H1 (cell line): ENCODE results near the gene TAF1B. TPM values are rescaled to one million over a fixed set of nuclear protein-coding genes. Genes with fewer than 3 reads are reported as not detected.

Experiments
- CTCF ChIA-PET: fragments of 300-600 bp; sonication (Branson Sonifier 250); formaldehyde crosslinking; loops from one replicate; lab custom pipeline; 2021; ENCODE audit not compliant: partially characterized antibody; lab: Charles Lee
- POLR2A ChIA-PET: fragments of 300-600 bp; sonication (Branson Sonifier 250); formaldehyde crosslinking; loops from one replicate; lab custom pipeline; 2021; ENCODE audit warnings: inconsistent platforms; ENCODE audit not compliant: partially characterized antibody; lab: Charles Lee
- DNase-seq, 2 experiments: peaks; one replicate each; pipeline versions ENCODE4 v3.0.0 to v3.0.0-alpha.2; 2010 to 2022; ENCODE audit warnings: low spot score in 2 of 2, low read depth in 1 of 2, mixed read lengths in 1 of 2
- FAIRE-seq: peaks from 2 replicates; lab custom pipeline; 2011; peaks lifted over from hg19 to GRCh38; lab: Jason Lieb, UNC
- H2AFZ ChIP-seq: 2 replicates; pipeline ENCODE4 v1.8.1; 2012; ENCODE audit warnings: low read length, inconsistent platforms
- H2AK5ac ChIP-seq: 2 replicates; pipeline ENCODE4 v1.6.1; 2013; ENCODE audit warnings: low read depth, low read length
- H2BK120ac ChIP-seq: replicated peaks from 2 replicates; pipeline ENCODE3; 2013; ENCODE audit warnings: low read depth, low read length, inconsistent platforms
- H2BK12ac ChIP-seq: 2 replicates; pipeline ENCODE4 v1.6.1; 2013; ENCODE audit warnings: low read depth, low read length
- H2BK15ac ChIP-seq: 2 replicates; pipeline ENCODE4 v1.6.1; 2013; ENCODE audit warnings: low read length
- H2BK20ac ChIP-seq: 2 replicates; pipeline ENCODE4 v1.6.1; 2013; ENCODE audit warnings: low read length
- H2BK5ac ChIP-seq: 2 replicates; pipeline ENCODE4 v1.6.1; 2013; ENCODE audit warnings: low read depth, low read length
- H3K14ac ChIP-seq: 2 replicates; pipeline ENCODE4 v1.6.1; 2013; ENCODE audit warnings: inconsistent platforms; ENCODE audit not compliant: insufficient read length
- H3K18ac ChIP-seq: 2 replicates; pipeline ENCODE4 v1.6.1; 2013; ENCODE audit warnings: low read length; ENCODE audit errors: extremely low read depth
- H3K23ac ChIP-seq: 2 replicates; pipeline ENCODE4 v1.6.1; 2013; ENCODE audit warnings: inconsistent platforms; ENCODE audit not compliant: insufficient read length
- H3K23me2 ChIP-seq: 2 replicates; pipeline ENCODE4 v1.6.1; 2013; ENCODE audit warnings: low read depth, low read length
- H3K27ac ChIP-seq: 2 replicates; pipeline ENCODE4 v1.6.1; 2011; ENCODE audit warnings: low read depth, low read length, inconsistent platforms
- H3K27me3 ChIP-seq, 4 experiments: replicated peaks in 1 of 4; 1 replicate in 1 of 4; 2 replicates in 3 of 4; pipeline versions ENCODE4 v1.6.1 to v1.8.1; 2011 to 2013; ENCODE audit warnings: low read length in 3 of 4, mild to moderate bottlenecking in 3 of 4, inconsistent platforms in 2 of 4, mixed read lengths in 2 of 4, moderate library complexity in 1 of 4; ENCODE audit not compliant: control insufficient read depth in 3 of 4, insufficient read depth in 3 of 4; ENCODE audit errors: extremely low read depth in 1 of 4
- H3K36me3 ChIP-seq, 4 experiments: 2 replicates each; pipeline versions ENCODE4 v1.6.1 to v1.8.1; 2011 to 2013; ENCODE audit warnings: mild to moderate bottlenecking in 4 of 4, low read length in 3 of 4, moderate library complexity in 2 of 4, control low read depth in 1 of 4, inconsistent platforms in 1 of 4; ENCODE audit not compliant: insufficient read depth in 4 of 4, control insufficient read depth in 2 of 4
- H3K4ac ChIP-seq: replicated peaks from 2 replicates; pipeline ENCODE3; 2013; ENCODE audit warnings: low read length, low read depth, mixed read lengths, inconsistent platforms; ENCODE audit not compliant: insufficient read length
- H3K4me1 ChIP-seq, 4 experiments: replicated peaks in 1 of 4; 1 replicate in 1 of 4; 2 replicates in 3 of 4; pipeline versions ENCODE4 v1.6.1 to v1.8.1; 2011 to 2013; ENCODE audit warnings: low read length in 3 of 4, inconsistent platforms in 2 of 4, mixed read lengths in 1 of 4; ENCODE audit not compliant: insufficient read depth in 4 of 4, control insufficient read depth in 3 of 4
- H3K4me2 ChIP-seq, 2 experiments: 2 replicates each; pipeline versions ENCODE4 v1.6.1 to v1.8.1; 2011 to 2013; ENCODE audit warnings: low read depth in 2 of 2, low read length in 2 of 2, control low read depth in 1 of 2, inconsistent platforms in 1 of 2, mild to moderate bottlenecking in 1 of 2; ENCODE audit not compliant: insufficient read depth in 1 of 2
- H3K4me3 ChIP-seq, 4 experiments: fragments of 200-600, 300-600 bp in 1 of 4; sonication (generic), shearing (Covaris generic), sonication (Bioruptor Twin) in 1 of 4; 2 replicates each; pipeline versions ENCODE4 v1.5.1 to v1.8.1; 2011 to 2016; ENCODE audit warnings: low read length in 4 of 4, low read depth in 3 of 4, control low read depth in 2 of 4, inconsistent platforms in 2 of 4, mild to moderate bottlenecking in 2 of 4, mixed read lengths in 1 of 4, moderate library complexity in 1 of 4; ENCODE audit not compliant: insufficient read depth in 2 of 4; ENCODE audit errors: extremely low read depth in 1 of 4
- H3K56ac ChIP-seq: replicated peaks from 2 replicates; pipeline ENCODE3; 2013; ENCODE audit warnings: low read depth, mild to moderate bottlenecking, mixed read lengths, low read length, inconsistent platforms; ENCODE audit not compliant: insufficient read length
- H3K79me1 ChIP-seq: 2 replicates; pipeline ENCODE4 v1.6.1; 2013; ENCODE audit warnings: low read depth, low read length, control low read depth
- H3K79me2 ChIP-seq, 2 experiments: 2 replicates each; pipeline versions ENCODE4 v1.6.1 to v1.8.1; 2012 to 2013; ENCODE audit warnings: low read length in 2 of 2, mild to moderate bottlenecking in 2 of 2, inconsistent platforms in 1 of 2; ENCODE audit not compliant: insufficient read depth in 2 of 2, control insufficient read depth in 1 of 2
- H3K9ac ChIP-seq, 4 experiments: replicated peaks in 1 of 4; 1 replicate in 1 of 4; 2 replicates in 3 of 4; pipeline versions ENCODE4 v1.6.1 to v1.8.1; 2011 to 2013; ENCODE audit warnings: low read depth in 3 of 4, low read length in 3 of 4, control low read depth in 2 of 4, mild to moderate bottlenecking in 2 of 4, moderate library complexity in 2 of 4, inconsistent platforms in 1 of 4; ENCODE audit errors: extremely low read depth in 1 of 4
- H3K9me3 ChIP-seq, 2 experiments: 2 replicates each; pipeline versions ENCODE4 v1.6.1 to v1.8.1; 2012 to 2013; ENCODE audit warnings: mild to moderate bottlenecking in 2 of 2, moderate library complexity in 2 of 2, control low read depth in 1 of 2, inconsistent platforms in 1 of 2, low read depth in 1 of 2, low read length in 1 of 2, mixed read lengths in 1 of 2; ENCODE audit not compliant: insufficient read depth in 2 of 2
- H4K20me1 ChIP-seq, 2 experiments: replicated peaks in 1 of 2; 2 replicates each; pipeline versions ENCODE3 to v1.8.1; 2011 to 2013; ENCODE audit warnings: inconsistent platforms in 2 of 2, low read length in 2 of 2, mild to moderate bottlenecking in 1 of 2; ENCODE audit not compliant: insufficient read depth in 2 of 2, control insufficient read depth in 1 of 2
- H4K5ac ChIP-seq: 2 replicates; pipeline ENCODE4 v1.6.1; 2013; ENCODE audit warnings: low read length, low read depth, mixed read lengths, inconsistent platforms; ENCODE audit not compliant: insufficient read length
- H4K8ac ChIP-seq: 2 replicates; pipeline ENCODE4 v1.8.0; 2013; ENCODE audit warnings: mild to moderate bottlenecking, moderate library complexity, low read length, inconsistent platforms; ENCODE audit not compliant: insufficient read depth; ENCODE audit errors: extremely low read depth
- H4K91ac ChIP-seq: replicated peaks from 2 replicates; pipeline ENCODE3; 2013; ENCODE audit warnings: low read length, mixed read lengths, inconsistent platforms; ENCODE audit not compliant: insufficient read length
- BCL11A ChIP-seq, 2 experiments: IDR thresholded peaks; one replicate each; pipeline ENCODE4 v1.6.1; 2011; ENCODE audit warnings: low read depth in 2 of 2, low read length in 2 of 2, mild to moderate bottlenecking in 2 of 2
- CHD2 ChIP-seq: IDR thresholded peaks from 2 replicates; pipeline ENCODE4 v1.6.1; 2012; ENCODE audit warnings: low read length, improper control_type of control experiment
- KDM4A ChIP-seq: IDR thresholded peaks from one replicate; pipeline ENCODE4 v1.7.1; 2012; ENCODE audit warnings: low read depth, mild to moderate bottlenecking, moderate library complexity, low read length, inconsistent platforms; ENCODE audit not compliant: severe bottlenecking
- RNF2 ChIP-seq: fragments of 200-900, 300-1000 bp; sonication (generic); IDR thresholded peaks from 2 replicates; pipeline ENCODE4 v1.7.1; 2016; ENCODE audit warnings: borderline replicate concordance, low read depth, mild to moderate bottlenecking, antibody characterized with exemption, low read length; ENCODE audit not compliant: poor library complexity, severe bottlenecking; ENCODE audit errors: missing control alignments
- SIRT6 ChIP-seq: IDR thresholded peaks from one replicate; pipeline ENCODE4 v1.7.1; 2012; ENCODE audit warnings: low read length, inconsistent platforms
- SIX5 ChIP-seq: IDR thresholded peaks from 2 replicates; pipeline ENCODE4 v1.6.1; 2011; ENCODE audit warnings: mild to moderate bottlenecking, low read depth, low read length
- SP1 ChIP-seq: IDR thresholded peaks from 2 replicates; pipeline ENCODE4 v1.6.1; 2011; ENCODE audit warnings: low read depth, low read length
- TEAD4 ChIP-seq: IDR thresholded peaks from 2 replicates; pipeline ENCODE4 v1.6.1; 2012; ENCODE audit warnings: low read depth, low read length, inconsistent platforms, mixed read lengths
- YY1 ChIP-seq: IDR thresholded peaks from 2 replicates; pipeline ENCODE4 v1.6.1; 2011; ENCODE audit warnings: low read depth, mild to moderate bottlenecking, low read length
- ZNF274 ChIP-seq: IDR thresholded peaks from 2 replicates; pipeline ENCODE4 v1.7.0; 2012; ENCODE audit warnings: low read length, borderline replicate concordance; ENCODE audit errors: extremely low read depth
- WGBS, 2 experiments: shearing (Covaris generic) in 1 of 2; methylation state at CpG; one replicate each; pipeline versions ENCODE4 v1.1.6 to v1.1.7; 2013 to 2015; ENCODE audit warnings: low lambda C conversion rate in 2 of 2, mixed read lengths in 2 of 2, inconsistent platforms in 1 of 2, low coverage in 1 of 2, missing lambda C conversion rate in 1 of 2; ENCODE audit not compliant: insufficient replicate concordance in 2 of 2, insufficient coverage in 1 of 2, insufficient read length in 1 of 2; ENCODE audit errors: extremely low coverage in 1 of 2, missing lambda C conversion rate in 1 of 2; 5-methylcytosine and 5-hydroxymethylcytosine counted together
- polyA plus RNA-seq, 7 experiments: library from polyadenylated mRNA; depleted of rRNA in 3 of 7; stranded (reverse) in 5 of 7; unstranded in 2 of 7; fragments of >200 nt in 5 of 7; fragments of 200-250 nt in 2 of 7; gene quantifications; 1 replicate in 5 of 7; 2 replicates in 1 of 7; 4 replicates in 1 of 7; pipeline versions ENCODE4 v1.2.1 to v1.2.3, GENCODE V29; 2011 to 2013; ENCODE audit warnings: missing spikeins in 2 of 7, mixed read lengths in 2 of 7
- total RNA-seq: library from RNA; stranded (reverse); fragmentation: NEBNext Ultra II Directional; extraction: Animal tissue kit (Norgen Biotek cat#: 25700); gene quantifications from 2 replicates; pipeline ENCODE4 v1.2.1, GENCODE V29; 2021
- TF ChIP-seq, protein P1 (sequence below), 3 experiments: IDR thresholded peaks; 1 replicate in 2 of 3; 2 replicates in 1 of 3; pipeline versions ENCODE4 v1.5.1 to v1.6.1; 2011; ENCODE audit warnings: low read length in 3 of 3, mild to moderate bottlenecking in 3 of 3, inconsistent platforms in 2 of 3, low read depth in 1 of 3, moderate library complexity in 1 of 3; ENCODE audit not compliant: insufficient read depth in 1 of 3; ENCODE audit errors: control extremely low read depth in 1 of 3
- TF ChIP-seq, protein P2 (sequence below): IDR thresholded peaks from 2 replicates; pipeline ENCODE4 v1.6.1; 2011; ENCODE audit warnings: low read depth, mild to moderate bottlenecking, low read length; ENCODE audit not compliant: insufficient read depth

The TAF1B gene
- total and polyA plus RNA-seq, 2 of the 8 experiments (the other 6 are each of a cell fraction or from before 2014, with no cell fraction given) = 6.6 to 25.2 TPM

DNA sequence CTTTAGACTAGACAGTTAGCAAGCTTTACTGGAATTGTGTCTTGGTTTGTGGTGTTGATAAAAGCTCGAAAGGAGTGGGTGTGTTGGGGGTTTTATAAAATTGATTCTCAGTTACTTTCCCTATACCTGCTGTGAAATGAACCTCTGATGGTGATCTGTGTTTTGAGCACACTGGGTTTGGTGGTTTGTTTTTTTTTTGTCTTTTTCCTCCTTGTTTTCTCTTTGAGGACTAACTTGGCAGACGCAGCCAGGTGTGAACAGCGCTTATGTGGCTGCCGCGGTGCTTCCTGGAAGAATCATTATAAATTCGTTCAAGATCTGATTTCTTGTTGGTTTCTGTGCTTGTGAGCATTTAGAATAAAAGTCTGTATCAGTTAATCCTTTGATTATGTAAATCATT lies 136.7 kb downstream of the TAF1B start:
- no peak overlapping the region for H3K4ac ChIP-seq
- H4K8ac ChIP-seq = no peak overlapping the region
- H2BK120ac ChIP-seq = no peak overlapping the region
- no peaks in the 10 kb centered on the region for H3K23me2 ChIP-seq
- no peak overlapping the region for H3K56ac ChIP-seq
- no peaks in the 10 kb centered on the region for H3K4me1 ChIP-seq
- no peak overlapping the region for H3K18ac ChIP-seq
- no peak overlapping the region for H2BK12ac ChIP-seq
- ChIA-PET CTCF (interaction anchor here (0.8 to 1.8 kb wide), 3 partner anchors 10 to 178 kb away, joined by 3 to 4 read pairs (median 3); no protein-coding TSS in a partner anchor), POLR2A (no interaction called here)
- FAIRE-seq (no peak), DNase-seq (no peak)
- no peak overlapping the region for H3K4me2 ChIP-seq
- H2AFZ ChIP-seq = no peak overlapping the region
- no peaks in the 10 kb centered on the region for H3K36me3 ChIP-seq
- H3K79me1 ChIP-seq = no peaks in the 10 kb centered on the region
- no peak overlapping the region for H2BK15ac ChIP-seq
- no peak overlapping the region for H3K27ac ChIP-seq
- no peaks in the 10 kb centered on the region; a peak in 1 of 7 replicates for H3K27me3 ChIP-seq
- H3K23ac ChIP-seq = no peak overlapping the region
- no peak overlapping the region for H3K4me3 ChIP-seq
- 95% methylated on average over 6 of the region's 6 CpGs; no CpG with 5 or more reads in 1 of the 2 experiments for WGBS, 2 experiments
- H3K9ac ChIP-seq = no peak overlapping the region
- H4K5ac ChIP-seq = no peak overlapping the region
- H3K14ac ChIP-seq = no peak overlapping the region
- no peak overlapping the region for H2AK5ac ChIP-seq
- H4K91ac ChIP-seq = no peak overlapping the region
- no peak overlapping the region for H2BK20ac ChIP-seq
- no peaks in the 10 kb centered on the region for H3K79me2 ChIP-seq
- H2BK5ac ChIP-seq = no peak overlapping the region
- H3K9me3 ChIP-seq = no peaks in the 10 kb centered on the region
- H4K20me1 ChIP-seq = no peaks in the 10 kb centered on the region
- TF ChIP-seq, protein P1, sequence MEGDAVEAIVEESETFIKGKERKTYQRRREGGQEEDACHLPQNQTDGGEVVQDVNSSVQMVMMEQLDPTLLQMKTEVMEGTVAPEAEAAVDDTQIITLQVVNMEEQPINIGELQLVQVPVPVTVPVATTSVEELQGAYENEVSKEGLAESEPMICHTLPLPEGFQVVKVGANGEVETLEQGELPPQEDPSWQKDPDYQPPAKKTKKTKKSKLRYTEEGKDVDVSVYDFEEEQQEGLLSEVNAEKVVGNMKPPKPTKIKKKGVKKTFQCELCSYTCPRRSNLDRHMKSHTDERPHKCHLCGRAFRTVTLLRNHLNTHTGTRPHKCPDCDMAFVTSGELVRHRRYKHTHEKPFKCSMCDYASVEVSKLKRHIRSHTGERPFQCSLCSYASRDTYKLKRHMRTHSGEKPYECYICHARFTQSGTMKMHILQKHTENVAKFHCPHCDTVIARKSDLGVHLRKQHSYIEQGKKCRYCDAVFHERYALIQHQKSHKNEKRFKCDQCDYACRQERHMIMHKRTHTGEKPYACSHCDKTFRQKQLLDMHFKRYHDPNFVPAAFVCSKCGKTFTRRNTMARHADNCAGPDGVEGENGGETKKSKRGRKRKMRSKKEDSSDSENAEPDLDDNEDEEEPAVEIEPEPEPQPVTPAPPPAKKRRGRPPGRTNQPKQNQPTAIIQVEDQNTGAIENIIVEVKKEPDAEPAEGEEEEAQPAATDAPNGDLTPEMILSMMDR (IDR thresholded peaks at IDR 0.05; ENCODE audit: control extremely low read depth in 1 of 3, insufficient read depth in 1 of 3, low read depth in 1 of 3, low read length in 3 of 3) = no peak
- no peak for TF ChIP-seq SIRT6
- no peak for TF ChIP-seq CHD2
- TF ChIP-seq BCL11A (IDR thresholded peaks at IDR 0.05; ENCODE audit: low read depth in 2 of 2, low read length in 2 of 2) = no peak
- no peak for TF ChIP-seq SP1
- TF ChIP-seq TEAD4 = no peak
- TF ChIP-seq ZNF274 = no peak
- no peak for TF ChIP-seq KDM4A
- no peak for TF ChIP-seq YY1
- no peak for TF ChIP-seq RNF2
- no peak for TF ChIP-seq SIX5
- TF ChIP-seq, protein P2, sequence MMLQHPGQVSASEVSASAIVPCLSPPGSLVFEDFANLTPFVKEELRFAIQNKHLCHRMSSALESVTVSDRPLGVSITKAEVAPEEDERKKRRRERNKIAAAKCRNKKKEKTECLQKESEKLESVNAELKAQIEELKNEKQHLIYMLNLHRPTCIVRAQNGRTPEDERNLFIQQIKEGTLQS = no peak
